Heart left ventricle (tissue), 16 donors: ENCODE data around the gene PRDM16. TPM values are rescaled to one million over a fixed set of nuclear protein-coding genes. Genes with fewer than 3 reads are reported as not detected.

Experiments used
- ATAC-seq, 4 donors: fragments of 200-7000 bp; cut with Tn5 transposase; one replicate each; pipeline ENCODE4 v1.9.1; 2020 to 2022; ENCODE audit warnings: moderate library complexity in 4 of 4, mild to moderate bottlenecking in 3 of 4, moderate number of reproducible peaks in 1 of 4
- DNase-seq, 5 donors: peaks; one replicate each; pipeline ENCODE4 v3.0.0-alpha.2; 2020
- H3K27ac ChIP-seq, 12 donors: fragments of 200-600 bp; sonication (generic) in 4 of 12; one replicate each; pipeline versions ENCODE4 v1.5.0 to v1.8.0; 2016 to 2022; ENCODE audit warnings: mild to moderate bottlenecking in 2 of 12
- H3K27me3 ChIP-seq, 9 donors: fragments of 200-600 bp; sonication (generic) in 2 of 9; one replicate each; pipeline versions ENCODE4 v1.5.1 to v1.8.0; 2016 to 2022; ENCODE audit warnings: mild to moderate bottlenecking in 3 of 9
- H3K36me3 ChIP-seq, 9 donors: fragments of 200-600 bp; sonication (generic) in 2 of 9; one replicate each; pipeline versions ENCODE4 v1.5.0 to v1.8.0; 2018 to 2022; ENCODE audit warnings: mild to moderate bottlenecking in 2 of 9
- H3K4me1 ChIP-seq, 12 donors: fragments of 200-600 bp; sonication (generic) in 4 of 12; one replicate each; pipeline versions ENCODE4 v1.5.0 to v1.8.0; 2016 to 2022; ENCODE audit warnings: mild to moderate bottlenecking in 3 of 12
- H3K4me3 ChIP-seq, 12 donors: fragments of 200-600 bp; sonication (generic) in 4 of 12; one replicate each; pipeline versions ENCODE4 v1.5.0 to v1.8.0; 2017 to 2022; ENCODE audit warnings: mild to moderate bottlenecking in 9 of 12, moderate library complexity in 4 of 12
- H3K9me3 ChIP-seq, 12 donors: fragments of 200-600 bp; sonication (generic) in 4 of 12; one replicate each; pipeline versions ENCODE4 v1.5.0 to v1.8.0; 2016 to 2022; ENCODE audit warnings: mild to moderate bottlenecking in 1 of 12
- CTCF ChIP-seq, 12 donors: fragments of 200-600 bp; sonication (generic) in 4 of 12; IDR thresholded peaks; one replicate each; pipeline versions ENCODE4 v1.5.0 to v1.8.0; 2018 to 2022; ENCODE audit warnings: antibody characterized with exemption in 12 of 12, mild to moderate bottlenecking in 5 of 12
- POLR2A ChIP-seq, 2 donors: fragments of 450-650 bp; IDR thresholded peaks; one replicate each; pipeline ENCODE4 v1.6.1; 2017; ENCODE audit warnings: antibody characterized with exemption in 2 of 2, mild to moderate bottlenecking in 2 of 2, moderate library complexity in 2 of 2
- WGBS, 4 donors: extraction: QIAGEN DNeasy Blood & Tissue Kit in 2 of 4; methylation state at CpG; one replicate each; pipeline versions ENCODE4 v1.1.5 to v1.1.7; 2013 to 2018; 5-methylcytosine and 5-hydroxymethylcytosine counted together
- intact Hi-C, 10 donors: fragments of 100-400 bp; cut with DNase I; formaldehyde crosslinking; loops; one replicate each; pipeline versions ENCODE4 v1.11.1 to v1.14.2; 2022
- polyA plus RNA-seq, 2 donors: library from polyadenylated mRNA; stranded (reverse); fragments of 200-250 nt; gene quantifications; one replicate each; pipeline ENCODE4 v1.2.3, GENCODE V29; 2013
- total RNA-seq, 9 donors: library from RNA; depleted of rRNA in 2 of 9; stranded (reverse); fragments of >200 nt in 2 of 9; fragmentation: NEBNext Ultra II Directional in 3 of 9; extraction: Animal tissue kit (Norgen Biotek cat#: 25700) in 3 of 9; gene quantifications; one replicate each; pipeline versions ENCODE4 v1.1.0 to v1.2.4, GENCODE V29; 2016 to 2023
- donor health status: ischemic (EF 13 %, LVEDD 7.1; RV severe dilation, severe dysfunction).
- donor health status: healthy with polysubstance abuse.
- donor health status: DM: no; HTN: yes; CAD: no.
- donor health status: DM: no; HTN: no; CAD: no.
- donor health status: ischemic (EF 25% LVEDD 6.9; RV normal size, moderate dysfunction).
- donor health status: ischemic (EF 25% LVEDD 5.7; RV mildly dilated, moderate dysfunction).
- donor health status: healthy.
- donor health status: DM: yes; HTN: yes; CAD: no.
- donor health status: ischemic (EF 35%, LVEDD 5.7; RV mildly dilated, moderate dysfunction).
- donor health status: nonischemic (EF 11% LVEDD 7.7; RV severe dilation, severe dysfunction).
- donor health status: DM: yes; HTN: yes; CAD: no.
- donor health status: PGD.
- donor health status: ischemic (EF 29% LVEDD 5.4; RV normal size, mild dysfunction).
- donor health status: nonischemic (EF 23%, LVEDD 6.1; RV moderate dilation, normal function).

PRDM16 gene
- total and polyA plus RNA-seq, 11 donors = 6.0 to 22.7 (median 14.0) TPM

- no peak for DNase-seq
- Histone ChIP-seq H3K4me1 (peaks cover 11 to 54% (median 33%) of the 10 kb centered on the region in 12 donors), H3K27ac (no peak overlapping the region)
Measured at GRCh38 chr1:3420218-3420951, 351.4 kb downstream of the PRDM16 start.

GRCh38 chr1:3422638-3423037 lies 353.6 kb downstream of the PRDM16 start:
- intact Hi-C loops = loop anchor here (2.0 to 10.0 kb wide), 12 partner anchors 100 to 1010 kb away; partner anchors contain the start of genes PEX10 (in 6 of the 10) and PRDM16 (in 6 of the 10)
- TF ChIP-seq POLR2A (IDR thresholded peaks at IDR 0.05) (no peak), CTCF (IDR thresholded peaks at IDR 0.05) (no peak)
- Histone ChIP-seq H3K36me3 (peaks cover 0 to 44% (median 10%) of the 10 kb centered on the region in 9 donors), H3K4me1 (peaks cover 11 to 41% (median 31%) of the 10 kb centered on the region in 12 donors), H3K27ac (peak overlapping the region; percentile 39 to 95 (median 83)), H3K27me3 (no peaks in the 10 kb centered on the region), H3K9me3 (no peaks in the 10 kb centered on the region), H3K4me3 (peak overlapping the region in 1 of 12 donors; percentile 44)
- 73 to 86% (median 84%) methylated on average over 12 to 14 of the region's 14 CpGs for WGBS, 4 donors
- DNase-seq (no peak), ATAC-seq (no peak)

More at GRCh38 chr1:3420218-3420951, 351.4 kb downstream of the PRDM16 start:
- Histone ChIP-seq H3K9me3 (peaks cover 0 to 12% (median 5%) of the 10 kb centered on the region in 12 donors), H3K4me3 (no peak overlapping the region), H3K36me3 (peaks cover 0 to 33% (median 0%) of the 10 kb centered on the region in 9 donors), H3K27me3 (no peaks in the 10 kb centered on the region)
- ATAC-seq = no peak
- TF ChIP-seq POLR2A (IDR thresholded peaks at IDR 0.05) (no peak), CTCF (IDR thresholded peaks at IDR 0.05) (no peak)
- intact Hi-C loops = loop anchor here (5.0 to 10.0 kb wide), 10 partner anchors 98 to 1008 kb away; partner anchors contain the start of genes PEX10 (in 6 of the 10) and PRDM16 (in 6 of the 10)
- 91 to 96% (median 92%) methylated on average over 23 of the region's 23 CpGs for WGBS, 4 donors

GRCh38 chr1:3423245-3423829 lies 354.3 kb downstream of the PRDM16 start:
- intact Hi-C loops = loop anchor here (2.0 to 10.0 kb wide), 12 partner anchors 101 to 1011 kb away; partner anchors contain the start of genes PEX10 (in 6 of the 10) and PRDM16 (in 6 of the 10)
- H3K4me1 ChIP-seq = peaks cover 11 to 41% (median 31%) of the 10 kb centered on the region in 12 donors

More at GRCh38 chr1:3423245-3423829, 354.3 kb downstream of the PRDM16 start:
- peak overlapping the region in 1 of 12 donors; percentile 44 for H3K4me3 ChIP-seq
- DNase-seq (peak; percentile 86 to 95 (median 90)), ATAC-seq (peak; percentile 91 to 96 (median 92))
- TF ChIP-seq POLR2A (IDR thresholded peaks at IDR 0.05) (peak in 1 of 2 donors; percentile 22), CTCF (IDR thresholded peaks at IDR 0.05) (no peak)
- 16 to 25% (median 18%) methylated on average over 23 of the region's 23 CpGs for WGBS, 4 donors
- H3K27me3 ChIP-seq = no peaks in the 10 kb centered on the region
- H3K36me3 ChIP-seq = peaks cover 0 to 37% (median 9%) of the 10 kb centered on the region in 9 donors
- H3K27ac ChIP-seq = peak overlapping the region; percentile 39 to 95 (median 83)
- H3K9me3 ChIP-seq = no peaks in the 10 kb centered on the region
